Measurements from ENCODE around the gene NOG.

The NOG gene

GRCh38 chr17:56593646-56594319, at the start of gene NOG:
NOG (plus strand) TSS chr17:56593699; CDS start chr17:56594224, 525 bp downstream.
- no peak within 1 kb of the TSS for H3K27ac ChIP-seq

GRCh38 chr17:56545106-56545505, 48.4 kb upstream of the NOG start:
- no peak for TF ChIP-seq CTCF (IDR thresholded peaks at IDR 0.05)
- no peak for TF ChIP-seq ZFX (IDR thresholded peaks at IDR 0.05; ENCODE audit: borderline replicate concordance)
- H3K27ac ChIP-seq: no peak overlapping the region

More at GRCh38 chr17:56593646-56594319, at the start of gene NOG:
- TF ChIP-seq CTCF (IDR thresholded peaks at IDR 0.05) (no peak), ZFX (IDR thresholded peaks at IDR 0.05; ENCODE audit: borderline replicate concordance) (no peak)

- H3K27ac ChIP-seq: no peak overlapping the region
- TF ChIP-seq CTCF (IDR thresholded peaks at IDR 0.05): no peak
- TF ChIP-seq ZFX (IDR thresholded peaks at IDR 0.05; ENCODE audit: borderline replicate concordance): no peak
These were observed 47.6 kb upstream of the NOG start for GRCh38 chr17:56545930-56546329.

GRCh38 chr17:56548661-56549060, 44.8 kb upstream of the NOG start:
- no peak overlapping the region for H3K27ac ChIP-seq
- no peak for TF ChIP-seq CTCF (IDR thresholded peaks at IDR 0.05)
- no peak for TF ChIP-seq ZFX (IDR thresholded peaks at IDR 0.05; ENCODE audit: borderline replicate concordance)

- TF ChIP-seq CTCF (IDR thresholded peaks at IDR 0.05): no peak
- no peak for TF ChIP-seq ZFX (IDR thresholded peaks at IDR 0.05; ENCODE audit: borderline replicate concordance)
- H3K27ac ChIP-seq: no peak overlapping the region
These were observed 44.0 kb upstream of the NOG start for GRCh38 chr17:56549501-56549900.

GRCh38 chr17:56557682-56558081, 35.8 kb upstream of the NOG start:
- TF ChIP-seq ZFX (IDR thresholded peaks at IDR 0.05; ENCODE audit: borderline replicate concordance): no peak
- TF ChIP-seq CTCF (IDR thresholded peaks at IDR 0.05): no peak
- H3K27ac ChIP-seq: no peak overlapping the region

GRCh38 chr17:56558088-56558487, 35.4 kb upstream of the NOG start:
- no peak for TF ChIP-seq ZFX (IDR thresholded peaks at IDR 0.05; ENCODE audit: borderline replicate concordance)
- TF ChIP-seq CTCF (IDR thresholded peaks at IDR 0.05): no peak
- no peak overlapping the region for H3K27ac ChIP-seq

Measured in 22Rv1 (cell line).